ENCODE results near the gene TNFRSF8.

- TF ChIP-seq, protein P1, sequence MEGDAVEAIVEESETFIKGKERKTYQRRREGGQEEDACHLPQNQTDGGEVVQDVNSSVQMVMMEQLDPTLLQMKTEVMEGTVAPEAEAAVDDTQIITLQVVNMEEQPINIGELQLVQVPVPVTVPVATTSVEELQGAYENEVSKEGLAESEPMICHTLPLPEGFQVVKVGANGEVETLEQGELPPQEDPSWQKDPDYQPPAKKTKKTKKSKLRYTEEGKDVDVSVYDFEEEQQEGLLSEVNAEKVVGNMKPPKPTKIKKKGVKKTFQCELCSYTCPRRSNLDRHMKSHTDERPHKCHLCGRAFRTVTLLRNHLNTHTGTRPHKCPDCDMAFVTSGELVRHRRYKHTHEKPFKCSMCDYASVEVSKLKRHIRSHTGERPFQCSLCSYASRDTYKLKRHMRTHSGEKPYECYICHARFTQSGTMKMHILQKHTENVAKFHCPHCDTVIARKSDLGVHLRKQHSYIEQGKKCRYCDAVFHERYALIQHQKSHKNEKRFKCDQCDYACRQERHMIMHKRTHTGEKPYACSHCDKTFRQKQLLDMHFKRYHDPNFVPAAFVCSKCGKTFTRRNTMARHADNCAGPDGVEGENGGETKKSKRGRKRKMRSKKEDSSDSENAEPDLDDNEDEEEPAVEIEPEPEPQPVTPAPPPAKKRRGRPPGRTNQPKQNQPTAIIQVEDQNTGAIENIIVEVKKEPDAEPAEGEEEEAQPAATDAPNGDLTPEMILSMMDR (IDR thresholded peaks at IDR 0.05), result no peak
- TF ChIP-seq POLR2A (IDR thresholded peaks at IDR 0.05), result no peak
Observed at GRCh38 chr1:12146343-12147112, 83.4 kb downstream of the TNFRSF8 start.
